MCF 10A (cell line): ENCODE data around the gene MEIS2. TPM values are rescaled to one million over a fixed set of nuclear protein-coding genes. Genes with fewer than 3 reads are reported as not detected.
A peak's percentile ranks its signal among the peaks of the same experiment; 100 is the strongest.

Source experiments
- BruUV-seq: library from RNA; stranded (reverse); fragments of 400-500 nt; replicated peaks from 2 replicates; lab custom pipeline; 2021; lab: Mats Ljungman, UMichigan
- CTCF ChIA-PET: fragments of 300-600 bp; sonication (Branson Sonifier 250); formaldehyde crosslinking; extraction: SDS; loops from one replicate; lab custom pipeline; 2021; ENCODE audit warnings: antibody characterized with exemption, inconsistent platforms; lab: Yijun Ruan, JAX
- POLR2A ChIA-PET: fragments of 300-600, 350-650 bp; sonication (Branson Sonifier 250); formaldehyde crosslinking; extraction: SDS; loops from one replicate; lab custom pipeline; 2020; ENCODE audit warnings: antibody characterized with exemption, inconsistent platforms; lab: Yijun Ruan, JAX
- DNase-seq: peaks from one replicate; pipeline ENCODE4 v3.0.0-alpha.2; 2018; ENCODE audit not compliant: unreplicated experiment
- H3K27ac Mint-ChIP-seq: one replicate; pipeline ENCODE4 v1.8.0; 2022; ENCODE audit warnings: mild to moderate bottlenecking, low read depth, mixed read lengths; ENCODE audit not compliant: unreplicated experiment
- H3K27me3 Mint-ChIP-seq: one replicate; pipeline ENCODE4 v1.8.0; 2022; ENCODE audit warnings: mixed read lengths; ENCODE audit not compliant: insufficient read depth, unreplicated experiment
- H3K36me3 Mint-ChIP-seq: one replicate; pipeline ENCODE4 v1.8.0; 2022; ENCODE audit warnings: mild to moderate bottlenecking, moderate library complexity, mixed read lengths; ENCODE audit not compliant: insufficient read depth, unreplicated experiment
- H3K4me1 Mint-ChIP-seq: one replicate; pipeline ENCODE4 v1.8.0; 2022; ENCODE audit warnings: mixed read lengths; ENCODE audit not compliant: insufficient read depth, unreplicated experiment
- H3K4me3 Mint-ChIP-seq: one replicate; pipeline ENCODE4 v1.8.0; 2022; ENCODE audit warnings: mild to moderate bottlenecking, moderate library complexity, mixed read lengths; ENCODE audit not compliant: unreplicated experiment
- H3K9me3 Mint-ChIP-seq: one replicate; pipeline ENCODE4 v1.8.0; 2022; ENCODE audit warnings: mixed read lengths; ENCODE audit not compliant: unreplicated experiment
- CTCF ChIP-seq: fragments of 200-600 bp; IDR thresholded peaks from one replicate; pipeline ENCODE4 v1.8.0; 2022; ENCODE audit warnings: antibody characterized with exemption, mild to moderate bottlenecking; ENCODE audit not compliant: unreplicated experiment
- intact Hi-C: fragments of 100-400 bp; cut with micrococcal nuclease; formaldehyde crosslinking; loops from 2 replicates; pipeline ENCODE4 v1.14.1; 2022
- total RNA-seq: library from RNA; stranded (reverse); gene quantifications from 2 replicates; pipeline ENCODE4 v1.2.3, GENCODE V29; 2022

Gene MEIS2
- total RNA-seq, 1 experiment from 2014 or later = 6.9 TPM

GRCh38 chr15:37015451-37015850, 84.9 kb downstream of the MEIS2 start:
- no peak for DNase-seq
- ChIA-PET CTCF (interaction anchor here (0.7 kb wide), 1 partner anchor 19 kb away, joined by 3 read pairs; no protein-coding TSS in a partner anchor), POLR2A (interaction anchor here (0.8 kb wide), 1 partner anchor 15 kb away, joined by 4 read pairs; no protein-coding TSS in a partner anchor)
- no peak for TF ChIP-seq CTCF
- intact Hi-C loops = no loop called here
- Mint-ChIP-seq H3K36me3 (no peaks in the 10 kb centered on the region), H3K4me1 (peaks cover 13% of the 10 kb centered on the region), H3K9me3 (no peaks in the 10 kb centered on the region), H3K27me3 (no peaks in the 10 kb centered on the region), H3K4me3 (no peak overlapping the region), H3K27ac (no peak overlapping the region)
- BruUV-seq = no TSS peak

- intact Hi-C loops = no loop called here
- POLR2A ChIA-PET = no interaction called here
- DNase-seq = peak; percentile 73
Measured at GRCh38 chr15:37015035-37015434, 85.3 kb downstream of the MEIS2 start.

GRCh38 chr15:37014566-37014965, 85.8 kb downstream of the MEIS2 start:
- Mint-ChIP-seq H3K4me3 (no peak overlapping the region), H3K9me3 (no peaks in the 10 kb centered on the region), H3K36me3 (no peaks in the 10 kb centered on the region), H3K27ac (peak overlapping the region; percentile 39), H3K4me1 (peaks cover 13% of the 10 kb centered on the region), H3K27me3 (no peaks in the 10 kb centered on the region)
- BruUV-seq = no TSS peak
- no peak for DNase-seq
- no peak for TF ChIP-seq CTCF
- CTCF ChIA-PET = no interaction called here
- intact Hi-C loops = no loop called here
- POLR2A ChIA-PET = no interaction called here

More at GRCh38 chr15:37015035-37015434, 85.3 kb downstream of the MEIS2 start:
- no peaks in the 10 kb centered on the region for H3K27me3 Mint-ChIP-seq
- no peaks in the 10 kb centered on the region for H3K9me3 Mint-ChIP-seq
- H3K4me1 Mint-ChIP-seq = peaks cover 13% of the 10 kb centered on the region
- BruUV-seq = no TSS peak
- CTCF ChIA-PET = interaction anchor here (0.7 kb wide), 1 partner anchor 19 kb away, joined by 3 read pairs; no protein-coding TSS in a partner anchor
- H3K27ac Mint-ChIP-seq = peak overlapping the region; percentile 39
- H3K4me3 Mint-ChIP-seq = no peak overlapping the region
- no peak for TF ChIP-seq CTCF
- H3K36me3 Mint-ChIP-seq = no peaks in the 10 kb centered on the region

- no peak for DNase-seq
- no peaks in the 10 kb centered on the region for H3K27me3 Mint-ChIP-seq
- intact Hi-C loops = no loop called here
- no peaks in the 10 kb centered on the region for H3K9me3 Mint-ChIP-seq
- H3K4me1 Mint-ChIP-seq = peaks cover 13% of the 10 kb centered on the region
- ChIA-PET CTCF (interaction anchor here (1.0 to 1.1 kb wide), 2 partner anchors 9 to 83 kb away, joined by 4 to 5 read pairs; no protein-coding TSS in a partner anchor), POLR2A (no interaction called here)
- H3K27ac Mint-ChIP-seq = peak overlapping the region; percentile 39
- H3K36me3 Mint-ChIP-seq = no peaks in the 10 kb centered on the region
- BruUV-seq = no TSS peak
- no peak overlapping the region for H3K4me3 Mint-ChIP-seq
- no peak for TF ChIP-seq CTCF
Measured at GRCh38 chr15:37014137-37014536, 86.2 kb downstream of the MEIS2 start.
